Thoracic aorta (tissue), 2 donors: ENCODE measurements around the gene BASP1. TPM values are rescaled to one million over a fixed set of nuclear protein-coding genes. Genes with fewer than 3 reads are reported as not detected.

Experiments used
- ATAC-seq: fragments of 150-250 bp; one replicate; pipeline ENCODE4 v1.8.0; 2017; ENCODE audit warnings: low read depth; ENCODE audit not compliant: insufficient number of reproducible peaks, low FRiP score
- DNase-seq: peaks from one replicate; pipeline ENCODE4 v3.0.0-alpha.2; 2020; ENCODE audit warnings: low spot score
- H3K27ac ChIP-seq, 2 donors: fragments of 200-600 bp; sonication (generic); 1 replicate in 1 of 2; 2 replicates in 1 of 2; pipeline ENCODE4 v1.5.1; 2016; ENCODE audit warnings: mild to moderate bottlenecking in 2 of 2, moderate library complexity in 2 of 2
- H3K27me3 ChIP-seq: fragments of 200-600 bp; sonication (generic); replicated peaks from 2 replicates; pipeline ENCODE4 v1.6.0; 2016; ENCODE audit warnings: mild to moderate bottlenecking; ENCODE audit not compliant: insufficient read depth
- H3K36me3 ChIP-seq: fragments of 200-600 bp; sonication (generic); one replicate; pipeline ENCODE4 v1.5.1; 2016
- H3K4me1 ChIP-seq, 2 donors: fragments of 200-600 bp; sonication (generic); 1 replicate in 1 of 2; 2 replicates in 1 of 2; pipeline versions ENCODE4 v1.5.1 to v1.6.0; 2016; ENCODE audit warnings: low read depth in 2 of 2, mild to moderate bottlenecking in 1 of 2; ENCODE audit not compliant: control insufficient read depth in 1 of 2
- H3K4me3 ChIP-seq: fragments of 200-600 bp; sonication (generic); 2 replicates; pipeline ENCODE4 v1.5.1; 2016; ENCODE audit warnings: mild to moderate bottlenecking
- H3K9me3 ChIP-seq: fragments of 200-600 bp; sonication (generic); 2 replicates; pipeline ENCODE4 v1.5.1; 2016
- CTCF ChIP-seq: fragments of 200-600 bp; sonication (generic); IDR thresholded peaks from one replicate; pipeline ENCODE4 v1.5.1; 2019; ENCODE audit warnings: antibody characterized with exemption
- total RNA-seq, 2 donors: library from RNA; depleted of rRNA; stranded (reverse); fragments of >200 nt; gene quantifications; one replicate each; pipeline versions ENCODE4 v1.1.0 to v1.2.3, GENCODE V29; 2016

BASP1 gene
- total RNA-seq, 2 donors from 2014 or later: 37.1 to 48.8 TPM

GRCh38 chr5:17178373-17178675 is 39.1 kb upstream of the BASP1 start:
- no peak for TF ChIP-seq CTCF
- Histone ChIP-seq H3K4me3 (no peak overlapping the region), H3K9me3 (no peaks in the 10 kb centered on the region), H3K27me3 (no peaks in the 10 kb centered on the region), H3K27ac (no peak overlapping the region), H3K36me3 (no peaks in the 10 kb centered on the region), H3K4me1 (no peaks in the 10 kb centered on the region)
- DNase-seq (no peak), ATAC-seq (no peak)

GRCh38 chr5:17180330-17180843 is 37.0 kb upstream of the BASP1 start:
- no peak overlapping the region for H3K4me3 ChIP-seq
- DNase-seq (no peak), ATAC-seq (no peak)
- H3K9me3 ChIP-seq: no peaks in the 10 kb centered on the region
- H3K4me1 ChIP-seq: peaks cover 0 to 2% of the 10 kb centered on the region in 2 donors
- H3K27ac ChIP-seq: no peak overlapping the region
- H3K27me3 ChIP-seq: no peaks in the 10 kb centered on the region
- no peak for TF ChIP-seq CTCF
- no peaks in the 10 kb centered on the region for H3K36me3 ChIP-seq

- no peak for ATAC-seq
These were observed 36.3 kb upstream of the BASP1 start for GRCh38 chr5:17180864-17181723.

GRCh38 chr5:17182494-17182893 is 34.9 kb upstream of the BASP1 start:
- Histone ChIP-seq H3K36me3 (no peaks in the 10 kb centered on the region), H3K4me3 (no peak overlapping the region), H3K27ac (no peak overlapping the region), H3K27me3 (no peaks in the 10 kb centered on the region), H3K9me3 (no peaks in the 10 kb centered on the region), H3K4me1 (peaks cover 5 to 6% of the 10 kb centered on the region in 2 donors)
- no peak for ATAC-seq
- no peak for DNase-seq
- no peak for TF ChIP-seq CTCF

More at GRCh38 chr5:17180864-17181723, 36.3 kb upstream of the BASP1 start:
- no peak overlapping the region for H3K4me3 ChIP-seq
- H3K27ac ChIP-seq: no peak overlapping the region
- peaks cover 2 to 6% of the 10 kb centered on the region in 2 donors for H3K4me1 ChIP-seq
- H3K36me3 ChIP-seq: no peaks in the 10 kb centered on the region
- H3K9me3 ChIP-seq: no peaks in the 10 kb centered on the region
- no peaks in the 10 kb centered on the region for H3K27me3 ChIP-seq
- TF ChIP-seq CTCF: no peak
- DNase-seq: no peak

GRCh38 chr5:17182981-17183380 is 34.5 kb upstream of the BASP1 start:
- ATAC-seq: no peak
- TF ChIP-seq CTCF: no peak
- no peak overlapping the region for H3K4me3 ChIP-seq

More at GRCh38 chr5:17182981-17183380, 34.5 kb upstream of the BASP1 start:
- Histone ChIP-seq H3K27ac (no peak overlapping the region), H3K9me3 (no peaks in the 10 kb centered on the region), H3K4me1 (peaks cover 5 to 6% of the 10 kb centered on the region in 2 donors), H3K27me3 (no peaks in the 10 kb centered on the region), H3K36me3 (no peaks in the 10 kb centered on the region)
- no peak for DNase-seq
